ENCODE measurements around the gene HAT1.
A peak's percentile ranks its signal among the peaks of the same experiment; 100 is the strongest.

HAT1 gene, protein sequence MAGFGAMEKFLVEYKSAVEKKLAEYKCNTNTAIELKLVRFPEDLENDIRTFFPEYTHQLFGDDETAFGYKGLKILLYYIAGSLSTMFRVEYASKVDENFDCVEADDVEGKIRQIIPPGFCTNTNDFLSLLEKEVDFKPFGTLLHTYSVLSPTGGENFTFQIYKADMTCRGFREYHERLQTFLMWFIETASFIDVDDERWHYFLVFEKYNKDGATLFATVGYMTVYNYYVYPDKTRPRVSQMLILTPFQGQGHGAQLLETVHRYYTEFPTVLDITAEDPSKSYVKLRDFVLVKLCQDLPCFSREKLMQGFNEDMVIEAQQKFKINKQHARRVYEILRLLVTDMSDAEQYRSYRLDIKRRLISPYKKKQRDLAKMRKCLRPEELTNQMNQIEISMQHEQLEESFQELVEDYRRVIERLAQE

DNA sequence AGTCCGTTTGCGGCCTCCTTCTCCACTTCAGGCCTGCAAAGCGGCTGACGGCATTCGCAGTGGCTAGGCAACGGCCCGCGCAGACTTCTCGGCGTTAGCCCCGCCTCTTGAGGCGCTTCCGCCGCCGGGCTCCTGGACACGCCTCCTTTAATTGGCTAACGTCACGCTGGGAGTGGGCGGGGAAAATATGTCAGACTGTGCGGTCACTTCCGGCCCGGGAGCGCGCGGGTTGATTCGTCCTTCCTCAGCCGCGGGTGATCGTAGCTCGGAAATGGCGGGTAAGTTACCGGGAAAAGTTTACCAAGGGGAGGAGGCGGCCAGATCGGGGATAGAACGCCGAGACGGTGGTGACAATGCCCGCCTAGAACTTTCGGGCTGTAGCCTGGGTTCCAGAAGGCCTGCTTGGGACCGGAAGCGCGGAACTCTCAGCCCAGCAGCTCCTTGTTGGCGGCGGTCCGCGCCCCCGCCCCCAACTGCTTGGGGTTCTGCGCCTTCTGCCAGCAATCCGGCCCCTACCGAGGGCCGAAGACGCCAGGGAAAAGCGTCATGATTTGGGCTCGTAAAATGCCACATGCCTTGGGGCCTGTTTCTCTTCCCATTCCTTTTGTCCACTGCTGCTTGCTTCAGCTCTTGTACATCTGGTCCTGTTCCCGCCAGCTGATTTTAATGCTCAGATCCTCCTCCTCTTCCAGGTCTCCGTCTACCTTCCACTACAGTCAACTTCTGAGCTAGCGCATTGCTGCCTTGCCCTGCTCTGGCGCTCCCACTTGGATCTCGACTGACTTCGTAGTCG is at the start of gene HAT1:
Gene HAT1 (plus strand): TSS at position 232 of the 793 bp plus-strand sequence. CDS start 40 bp downstream, at position 272.
- Histone ChIP-seq H3K27me3 (ENCODE audit: control insufficient read depth, insufficient read depth, low read length) (no peaks in the 10 kb centered on the region), H3K9me3 (ENCODE audit: control insufficient read depth, low read length) (no peaks in the 10 kb centered on the region), H3K4me1 (ENCODE audit: control insufficient read depth, insufficient read depth, low read length) (peaks cover 16% of the 10 kb centered on the region), H3K36me3 (ENCODE audit: control insufficient read depth, insufficient read depth, low read length) (no peaks in the 10 kb centered on the region), H3K4me3 (ENCODE audit: low read length) (peak within 1 kb of the TSS; percentile 96), H3K9ac (ENCODE audit: low read length) (peak within 1 kb of the TSS; percentile 81)

DNA sequence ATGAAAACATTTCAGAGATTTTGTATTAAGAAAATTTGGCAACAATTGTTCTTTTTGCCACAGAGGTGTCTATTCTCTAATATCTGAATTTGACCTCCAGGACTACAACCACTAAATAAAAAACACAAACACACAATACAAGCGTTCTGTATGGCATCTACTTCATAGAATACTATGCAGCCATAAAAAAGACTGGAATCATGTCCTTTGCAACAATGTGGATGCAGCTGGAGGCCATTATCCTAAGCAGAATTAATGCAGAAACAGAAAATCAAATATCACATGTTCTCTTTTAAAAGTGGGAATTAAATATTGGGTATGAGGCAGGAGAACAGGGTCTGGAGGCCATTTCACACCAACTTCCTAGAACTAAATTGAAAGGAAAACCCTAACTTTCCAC is 47.7 kb upstream of the HAT1 start:
- H3K4me3 ChIP-seq (ENCODE audit: low read length) = no peak overlapping the region
- no peak overlapping the region for H3K9ac ChIP-seq (ENCODE audit: low read length)
- H3K4me1 ChIP-seq (ENCODE audit: control insufficient read depth, insufficient read depth, low read length) = no peaks in the 10 kb centered on the region
- no peaks in the 10 kb centered on the region for H3K27me3 ChIP-seq (ENCODE audit: control insufficient read depth, insufficient read depth, low read length)
- H3K36me3 ChIP-seq (ENCODE audit: control insufficient read depth, insufficient read depth, low read length) = no peaks in the 10 kb centered on the region
- H3K9me3 ChIP-seq (ENCODE audit: control insufficient read depth, low read length) = no peaks in the 10 kb centered on the region

DNA sequence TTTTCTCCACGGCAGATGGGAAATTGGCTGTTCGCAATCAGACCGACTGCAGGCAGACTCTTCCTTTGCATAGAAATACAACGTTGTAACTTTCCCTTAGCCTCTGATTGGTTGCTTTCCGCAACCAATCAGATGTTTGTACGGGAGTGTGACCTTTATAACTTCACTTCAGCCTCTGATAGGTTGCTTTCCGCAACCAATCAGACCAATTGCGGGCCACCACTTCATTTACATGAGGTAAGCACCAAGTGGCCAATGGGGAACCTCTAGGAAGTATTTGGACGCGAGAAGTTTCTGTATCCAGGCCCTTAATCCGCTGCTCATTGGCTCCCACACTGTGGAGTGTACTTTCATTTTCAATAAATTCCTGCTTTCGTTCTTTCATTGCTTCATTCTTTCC is 47.3 kb upstream of the HAT1 start:
- no peak overlapping the region for H3K4me3 ChIP-seq (ENCODE audit: low read length)
- H3K9ac ChIP-seq (ENCODE audit: low read length) = no peak overlapping the region
- H3K27me3 ChIP-seq (ENCODE audit: control insufficient read depth, insufficient read depth, low read length) = no peaks in the 10 kb centered on the region
- H3K9me3 ChIP-seq (ENCODE audit: control insufficient read depth, low read length) = no peaks in the 10 kb centered on the region
- no peaks in the 10 kb centered on the region for H3K4me1 ChIP-seq (ENCODE audit: control insufficient read depth, insufficient read depth, low read length)
- H3K36me3 ChIP-seq (ENCODE audit: control insufficient read depth, insufficient read depth, low read length) = no peaks in the 10 kb centered on the region

DNA sequence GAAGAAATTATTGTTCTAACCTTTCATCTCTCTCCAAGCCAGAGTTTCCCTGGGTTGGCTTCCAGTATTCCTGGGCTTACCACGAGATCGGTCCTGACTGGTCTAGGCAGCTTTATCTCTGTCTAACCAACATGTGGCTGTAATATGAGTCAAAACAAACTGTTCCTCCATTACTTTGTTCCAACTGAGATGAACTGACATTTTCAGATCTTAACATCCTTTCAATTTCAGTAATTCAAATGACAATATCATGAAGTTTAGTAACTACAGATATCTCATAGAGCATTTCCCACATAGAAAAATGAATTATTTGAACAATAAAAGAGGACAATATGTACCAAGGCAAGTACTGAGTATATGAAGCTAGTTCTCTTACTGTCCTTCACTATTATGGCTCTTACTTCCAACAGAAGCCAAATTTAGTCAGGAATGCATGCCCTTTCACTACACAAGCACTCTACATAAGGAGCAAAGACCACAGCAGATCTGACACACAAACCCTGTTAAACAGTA is 43.7 kb upstream of the HAT1 start:
- Histone ChIP-seq H3K4me1 (ENCODE audit: control insufficient read depth, insufficient read depth, low read length) (no peaks in the 10 kb centered on the region), H3K4me3 (ENCODE audit: low read length) (no peak overlapping the region)

DNA sequence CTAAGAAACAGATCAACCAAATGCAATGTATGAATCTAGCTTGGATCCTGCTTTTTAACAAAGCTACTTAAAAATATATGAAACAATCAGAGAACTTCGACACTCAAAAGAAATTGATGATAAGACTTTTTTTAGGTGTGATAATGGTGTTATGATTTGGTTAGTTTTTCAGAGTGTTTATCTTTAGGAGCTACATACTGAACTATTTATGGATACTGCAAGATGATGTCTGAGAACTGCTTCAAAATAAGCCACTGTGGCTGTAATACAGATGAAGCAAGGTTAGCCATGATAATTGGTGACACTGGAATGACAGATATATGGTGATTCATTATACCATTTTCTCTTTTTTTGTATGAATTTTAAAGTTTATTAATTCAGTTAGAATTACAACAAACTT is 42.4 kb upstream of the HAT1 start:
- no peaks in the 10 kb centered on the region for H3K27me3 ChIP-seq (ENCODE audit: control insufficient read depth, insufficient read depth, low read length)
- no peak overlapping the region for H3K4me3 ChIP-seq (ENCODE audit: low read length)
- no peaks in the 10 kb centered on the region for H3K36me3 ChIP-seq (ENCODE audit: control insufficient read depth, insufficient read depth, low read length)
- H3K9me3 ChIP-seq (ENCODE audit: control insufficient read depth, low read length) = no peaks in the 10 kb centered on the region
- H3K9ac ChIP-seq (ENCODE audit: low read length) = no peak overlapping the region
- no peaks in the 10 kb centered on the region for H3K4me1 ChIP-seq (ENCODE audit: control insufficient read depth, insufficient read depth, low read length)

More for the DNA sequence above, 43.7 kb upstream of the HAT1 start:
- no peak overlapping the region for H3K9ac ChIP-seq (ENCODE audit: low read length)
- H3K27me3 ChIP-seq (ENCODE audit: control insufficient read depth, insufficient read depth, low read length) = no peaks in the 10 kb centered on the region
- H3K36me3 ChIP-seq (ENCODE audit: control insufficient read depth, insufficient read depth, low read length) = no peaks in the 10 kb centered on the region
- no peaks in the 10 kb centered on the region for H3K9me3 ChIP-seq (ENCODE audit: control insufficient read depth, low read length)

DNA sequence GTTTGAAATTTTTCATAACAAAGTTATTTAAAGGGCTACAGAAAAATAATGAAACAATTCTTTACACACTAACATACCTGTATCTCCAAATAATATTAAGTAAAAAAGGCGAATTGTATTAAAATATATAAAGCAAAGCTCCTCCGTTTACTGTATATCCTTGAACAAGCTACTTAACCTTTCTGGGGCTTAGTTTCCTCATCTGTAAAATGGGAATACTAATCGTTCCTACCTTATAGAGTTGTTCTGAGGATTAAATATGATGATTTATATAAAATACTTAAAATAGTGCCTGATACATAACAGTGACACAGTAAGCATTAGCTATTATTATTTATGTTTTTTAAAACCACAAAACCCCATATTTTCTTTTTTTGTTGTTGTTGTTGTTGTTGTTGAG is 41.5 kb upstream of the HAT1 start:
- Histone ChIP-seq H3K27me3 (ENCODE audit: control insufficient read depth, insufficient read depth, low read length) (no peaks in the 10 kb centered on the region), H3K36me3 (ENCODE audit: control insufficient read depth, insufficient read depth, low read length) (no peaks in the 10 kb centered on the region), H3K4me1 (ENCODE audit: control insufficient read depth, insufficient read depth, low read length) (no peaks in the 10 kb centered on the region), H3K9ac (ENCODE audit: low read length) (no peak overlapping the region), H3K4me3 (ENCODE audit: low read length) (no peak overlapping the region), H3K9me3 (ENCODE audit: control insufficient read depth, low read length) (no peaks in the 10 kb centered on the region)

DNA sequence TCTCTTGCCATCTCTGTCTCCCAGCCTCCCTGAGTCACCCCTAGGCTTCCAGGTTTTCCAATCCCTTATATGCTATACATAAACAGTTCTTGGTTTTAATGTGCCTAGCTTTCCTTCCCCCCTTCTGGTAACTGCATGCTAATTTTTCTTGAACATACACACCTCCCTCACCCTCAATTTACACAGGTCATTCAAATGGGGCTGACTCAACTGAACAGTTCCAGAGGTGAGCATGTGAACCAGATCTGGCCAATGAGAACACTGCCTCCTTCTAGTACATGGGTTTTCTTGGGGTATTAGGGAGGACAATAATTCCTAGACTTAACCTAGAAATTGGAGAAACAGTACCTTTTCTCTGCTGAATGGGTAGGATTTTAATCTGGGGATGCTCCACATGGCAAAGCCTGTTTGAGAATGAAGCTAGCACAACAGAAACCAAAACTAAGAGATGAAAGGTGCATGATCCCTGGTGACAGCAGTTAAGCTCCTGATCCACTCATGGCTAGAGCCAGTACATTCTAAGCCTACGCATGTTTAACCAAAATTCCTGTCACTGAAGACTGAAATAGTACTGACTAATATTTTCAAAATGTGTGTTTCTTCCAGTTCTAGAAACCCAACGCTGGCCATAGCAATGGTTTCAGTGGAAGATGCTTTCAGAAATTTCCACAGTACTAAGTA is 40.0 kb upstream of the HAT1 start:
- no peaks in the 10 kb centered on the region for H3K36me3 ChIP-seq (ENCODE audit: control insufficient read depth, insufficient read depth, low read length)
- H3K27me3 ChIP-seq (ENCODE audit: control insufficient read depth, insufficient read depth, low read length) = no peaks in the 10 kb centered on the region
- no peaks in the 10 kb centered on the region for H3K9me3 ChIP-seq (ENCODE audit: control insufficient read depth, low read length)
- no peaks in the 10 kb centered on the region for H3K4me1 ChIP-seq (ENCODE audit: control insufficient read depth, insufficient read depth, low read length)
- H3K4me3 ChIP-seq (ENCODE audit: low read length) = no peak overlapping the region
- no peak overlapping the region for H3K9ac ChIP-seq (ENCODE audit: low read length)

DNA sequence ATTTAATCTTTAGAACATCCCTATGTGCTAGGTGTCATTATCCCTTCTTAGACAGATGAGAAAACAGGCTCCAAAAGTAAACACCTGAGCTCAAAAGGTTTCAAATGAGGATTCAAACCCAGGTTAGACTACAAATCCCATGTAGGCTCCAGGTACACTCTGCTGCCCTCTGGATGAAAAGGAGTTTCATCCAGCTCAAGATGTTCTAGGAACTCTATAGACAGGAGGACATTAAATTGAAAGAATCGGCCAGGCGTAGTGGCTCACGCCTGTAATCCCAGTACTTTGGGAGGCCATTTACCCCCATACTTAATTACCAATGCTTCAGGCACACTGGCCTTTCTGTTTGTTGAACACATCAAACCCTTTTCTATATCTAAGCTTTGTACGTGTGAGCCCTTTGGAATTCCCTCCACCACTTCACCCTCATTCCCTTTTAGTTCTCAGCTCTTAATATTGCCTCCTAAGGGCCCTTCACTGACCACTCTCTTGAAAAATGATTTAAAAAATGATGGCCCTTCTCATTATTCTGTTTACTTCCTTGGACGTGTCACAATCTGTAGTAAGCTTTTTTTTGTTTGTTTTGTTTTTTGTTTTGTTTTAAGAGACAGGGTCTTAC is 38.9 kb upstream of the HAT1 start:
- no peaks in the 10 kb centered on the region for H3K4me1 ChIP-seq (ENCODE audit: control insufficient read depth, insufficient read depth, low read length)
- H3K9ac ChIP-seq (ENCODE audit: low read length) = no peak overlapping the region
- no peaks in the 10 kb centered on the region for H3K36me3 ChIP-seq (ENCODE audit: control insufficient read depth, insufficient read depth, low read length)
- H3K27me3 ChIP-seq (ENCODE audit: control insufficient read depth, insufficient read depth, low read length) = no peaks in the 10 kb centered on the region
- H3K4me3 ChIP-seq (ENCODE audit: low read length) = no peak overlapping the region
- H3K9me3 ChIP-seq (ENCODE audit: control insufficient read depth, low read length) = no peaks in the 10 kb centered on the region

DNA sequence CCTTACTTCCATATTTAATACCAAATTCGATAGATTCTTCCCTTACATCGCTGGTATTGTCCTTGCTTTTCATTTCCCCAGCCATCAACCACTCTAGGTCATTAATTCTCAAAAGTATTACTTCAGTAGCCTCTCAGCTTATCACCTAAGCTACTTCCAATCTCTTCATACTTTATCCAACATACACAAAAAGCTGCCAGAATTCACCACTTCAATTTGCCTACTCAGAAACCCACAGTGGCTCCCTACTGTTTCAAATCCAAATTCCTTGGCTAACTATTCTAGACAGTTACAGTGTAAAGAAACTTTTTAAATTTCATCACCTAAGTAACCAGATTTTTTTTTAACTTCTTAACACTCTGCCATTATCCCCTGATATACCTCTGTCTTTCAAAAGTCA is 32.9 kb upstream of the HAT1 start:
- no peak overlapping the region for H3K9ac ChIP-seq (ENCODE audit: low read length)
- no peaks in the 10 kb centered on the region for H3K4me1 ChIP-seq (ENCODE audit: control insufficient read depth, insufficient read depth, low read length)

DNA sequence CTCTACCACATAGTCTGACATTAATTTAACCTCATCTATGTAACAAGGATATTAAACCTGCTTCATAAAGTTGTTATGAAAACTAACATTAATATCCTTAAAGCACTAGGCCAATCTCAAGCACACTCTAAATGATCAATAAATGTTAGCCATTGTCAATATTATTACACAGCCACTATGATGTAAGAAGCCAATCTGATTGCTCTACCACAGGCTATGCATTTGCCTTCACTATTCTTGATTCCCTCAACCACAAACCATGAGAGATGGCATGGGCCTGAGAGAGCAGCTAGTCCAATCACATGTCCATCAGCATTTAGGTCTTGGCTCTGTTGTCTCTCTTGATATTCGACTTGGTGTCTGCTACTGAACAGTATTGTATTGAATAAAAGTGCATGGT is 32.5 kb upstream of the HAT1 start:
- Histone ChIP-seq H3K9ac (ENCODE audit: low read length) (no peak overlapping the region), H3K9me3 (ENCODE audit: control insufficient read depth, low read length) (no peaks in the 10 kb centered on the region), H3K27me3 (ENCODE audit: control insufficient read depth, insufficient read depth, low read length) (no peaks in the 10 kb centered on the region), H3K4me3 (ENCODE audit: low read length) (no peak overlapping the region), H3K36me3 (ENCODE audit: control insufficient read depth, insufficient read depth, low read length) (no peaks in the 10 kb centered on the region), H3K4me1 (ENCODE audit: control insufficient read depth, insufficient read depth, low read length) (peaks cover 1% of the 10 kb centered on the region)

More for the DNA sequence above, 32.9 kb upstream of the HAT1 start:
- Histone ChIP-seq H3K36me3 (ENCODE audit: control insufficient read depth, insufficient read depth, low read length) (no peaks in the 10 kb centered on the region), H3K27me3 (ENCODE audit: control insufficient read depth, insufficient read depth, low read length) (no peaks in the 10 kb centered on the region), H3K9me3 (ENCODE audit: control insufficient read depth, low read length) (no peaks in the 10 kb centered on the region), H3K4me3 (ENCODE audit: low read length) (no peak overlapping the region)

DNA sequence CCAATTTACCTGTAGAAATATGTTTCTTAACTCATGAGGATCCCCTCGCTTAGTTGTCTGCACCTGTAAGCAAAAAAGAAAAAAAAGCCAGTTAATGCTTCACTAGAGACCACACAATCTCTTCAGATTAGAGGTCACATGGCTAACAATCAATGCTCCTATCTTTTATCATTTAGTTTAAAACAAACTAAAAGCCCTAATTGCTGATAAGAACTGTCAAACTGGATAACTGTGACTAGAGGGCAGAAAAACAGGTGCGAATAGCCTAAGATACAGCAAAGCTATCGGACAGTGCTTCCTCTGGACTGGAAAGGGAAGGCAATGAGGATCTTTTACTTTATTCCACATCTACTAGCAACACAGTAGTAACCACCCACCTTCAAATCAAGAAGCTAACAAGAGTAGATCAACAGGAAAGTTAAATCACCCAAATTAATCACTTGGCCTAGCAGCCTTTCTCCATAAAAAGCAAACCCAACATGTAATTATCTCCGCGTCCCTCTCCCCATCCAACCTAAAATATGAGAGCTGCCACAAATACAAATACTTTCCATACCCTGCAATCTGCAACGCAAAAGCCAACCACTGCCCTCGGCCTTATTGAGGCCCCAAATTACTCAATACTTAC is 29.0 kb upstream of the HAT1 start:
- no peaks in the 10 kb centered on the region for H3K27me3 ChIP-seq (ENCODE audit: control insufficient read depth, insufficient read depth, low read length)
- peaks cover 4% of the 10 kb centered on the region for H3K4me1 ChIP-seq (ENCODE audit: control insufficient read depth, insufficient read depth, low read length)
- no peaks in the 10 kb centered on the region for H3K36me3 ChIP-seq (ENCODE audit: control insufficient read depth, insufficient read depth, low read length)
- peak overlapping the region; percentile 80 for H3K4me3 ChIP-seq (ENCODE audit: low read length)
- no peaks in the 10 kb centered on the region for H3K9me3 ChIP-seq (ENCODE audit: control insufficient read depth, low read length)
- peak overlapping the region; percentile 68 for H3K9ac ChIP-seq (ENCODE audit: low read length)
